ENCODE measurements around the gene EPN3.

- TF ChIP-seq CTCF (IDR thresholded peaks at IDR 0.05; ENCODE audit: poor library complexity, severe bottlenecking) (no peak), EZH2 (IDR thresholded peaks at IDR 0.05; ENCODE audit: borderline replicate concordance, insufficient read depth, low read length, poor library complexity, severe bottlenecking) (no peak), EP300 (conservative IDR thresholded peaks at IDR 0.05; ENCODE audit: poor library complexity, severe bottlenecking) (no peak)
Observed at GRCh38 chr17:50556803-50557202, 24.3 kb downstream of the EPN3 start.
